Suprapubic skin (tissue), 4 donors: ENCODE data around the gene BBS10. TPM values are rescaled to one million over a fixed set of nuclear protein-coding genes. Genes with fewer than 3 reads are reported as not detected.

Experiments used
- DNase-seq, 2 donors: peaks; one replicate each; pipeline ENCODE4 v3.0.0-alpha.2; 2019; ENCODE audit warnings: low spot score in 2 of 2
- H3K27ac ChIP-seq: fragments of 200-600 bp; sonication (generic); one replicate; pipeline ENCODE4 v1.5.1; 2019
- H3K27me3 ChIP-seq: fragments of 200-600 bp; sonication (generic); one replicate; pipeline ENCODE4 v1.5.1; 2019
- H3K36me3 ChIP-seq: fragments of 200-600 bp; sonication (generic); one replicate; pipeline ENCODE4 v1.5.1; 2019
- H3K4me1 ChIP-seq: fragments of 200-600 bp; sonication (generic); one replicate; pipeline ENCODE4 v1.5.1; 2019
- H3K4me3 ChIP-seq: fragments of 200-600 bp; sonication (generic); one replicate; pipeline ENCODE4 v1.5.1; 2019; ENCODE audit warnings: mild to moderate bottlenecking
- H3K9me3 ChIP-seq: fragments of 200-600 bp; sonication (generic); one replicate; pipeline ENCODE4 v1.5.1; 2019
- EP300 ChIP-seq: sonication (generic); formaldehyde crosslinking; IDR thresholded peaks from one replicate; pipeline ENCODE4 v1.6.1; 2017; ENCODE audit warnings: antibody characterized with exemption
- POLR2A ChIP-seq, 2 donors: fragments of 450-650 bp; IDR thresholded peaks; one replicate each; pipeline ENCODE4 v1.6.1; 2017; ENCODE audit warnings: antibody characterized with exemption in 2 of 2, mild to moderate bottlenecking in 2 of 2, moderate library complexity in 2 of 2
- POLR2AphosphoS5 ChIP-seq, 3 donors: sonication (generic); formaldehyde crosslinking; IDR thresholded peaks; one replicate each; pipeline ENCODE4 v1.6.1; 2017; ENCODE audit warnings: antibody characterized with exemption in 3 of 3
- whole genome bisulfite sequencing: methylation state at CpG from one replicate; pipeline ENCODE4 v1.1.5; 2018; 5-methylcytosine and 5-hydroxymethylcytosine counted together
- total RNA-seq, 4 donors: library from RNA; depleted of rRNA; stranded (reverse); fragments of >200 nt; gene quantifications; one replicate each; pipeline ENCODE4 v1.1.0, GENCODE V29; 2016
- TF ChIP-seq, protein P1 (sequence below), 2 donors: fragments of 200-600 bp in 1 of 2; fragments of 450-650 bp in 1 of 2; sonication (generic) in 1 of 2; IDR thresholded peaks; one replicate each; pipeline ENCODE4 v1.5.1; 2016 to 2019; ENCODE audit warnings: antibody characterized with exemption in 2 of 2, mild to moderate bottlenecking in 1 of 2, moderate library complexity in 1 of 2

BBS10 gene
- total RNA-seq, 4 donors from 2014 or later, result 7.6 to 11.7 (median 9.6) TPM

DNA sequence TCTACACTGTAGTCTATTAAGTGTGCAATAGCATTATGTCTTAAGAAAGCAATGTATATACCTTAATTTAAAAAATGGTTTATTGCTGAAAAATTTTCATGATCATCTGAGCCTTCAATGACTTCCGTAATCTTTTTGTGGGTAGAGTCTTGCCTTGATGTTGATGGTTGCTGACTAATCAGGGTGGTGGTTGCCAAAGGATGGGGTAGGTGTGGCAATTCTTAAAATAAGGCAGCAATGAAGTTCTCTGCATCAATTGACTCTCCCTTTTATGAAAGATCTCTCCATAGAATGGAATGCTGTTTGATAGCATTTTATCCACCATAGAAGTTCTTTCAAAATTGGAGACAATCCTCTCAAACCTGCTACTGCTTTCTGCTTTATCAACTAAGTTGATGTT, 41.1 kb downstream of the BBS10 start:
- DNase-seq, result no peak
- Histone ChIP-seq H3K36me3 (no peaks in the 10 kb centered on the region), H3K4me3 (no peak overlapping the region), H3K4me1 (no peaks in the 10 kb centered on the region), H3K27ac (no peak overlapping the region), H3K27me3 (no peaks in the 10 kb centered on the region), H3K9me3 (no peaks in the 10 kb centered on the region)
- TF ChIP-seq EP300 (no peak), POLR2AphosphoS5 (IDR thresholded peaks at IDR 0.05) (no peak), POLR2A (IDR thresholded peaks at IDR 0.05) (no peak)
- TF ChIP-seq, protein P1, sequence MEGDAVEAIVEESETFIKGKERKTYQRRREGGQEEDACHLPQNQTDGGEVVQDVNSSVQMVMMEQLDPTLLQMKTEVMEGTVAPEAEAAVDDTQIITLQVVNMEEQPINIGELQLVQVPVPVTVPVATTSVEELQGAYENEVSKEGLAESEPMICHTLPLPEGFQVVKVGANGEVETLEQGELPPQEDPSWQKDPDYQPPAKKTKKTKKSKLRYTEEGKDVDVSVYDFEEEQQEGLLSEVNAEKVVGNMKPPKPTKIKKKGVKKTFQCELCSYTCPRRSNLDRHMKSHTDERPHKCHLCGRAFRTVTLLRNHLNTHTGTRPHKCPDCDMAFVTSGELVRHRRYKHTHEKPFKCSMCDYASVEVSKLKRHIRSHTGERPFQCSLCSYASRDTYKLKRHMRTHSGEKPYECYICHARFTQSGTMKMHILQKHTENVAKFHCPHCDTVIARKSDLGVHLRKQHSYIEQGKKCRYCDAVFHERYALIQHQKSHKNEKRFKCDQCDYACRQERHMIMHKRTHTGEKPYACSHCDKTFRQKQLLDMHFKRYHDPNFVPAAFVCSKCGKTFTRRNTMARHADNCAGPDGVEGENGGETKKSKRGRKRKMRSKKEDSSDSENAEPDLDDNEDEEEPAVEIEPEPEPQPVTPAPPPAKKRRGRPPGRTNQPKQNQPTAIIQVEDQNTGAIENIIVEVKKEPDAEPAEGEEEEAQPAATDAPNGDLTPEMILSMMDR (IDR thresholded peaks at IDR 0.05), result no peak
- WGBS, result 80% methylated on average over 1 of the region's 1 CpG

DNA sequence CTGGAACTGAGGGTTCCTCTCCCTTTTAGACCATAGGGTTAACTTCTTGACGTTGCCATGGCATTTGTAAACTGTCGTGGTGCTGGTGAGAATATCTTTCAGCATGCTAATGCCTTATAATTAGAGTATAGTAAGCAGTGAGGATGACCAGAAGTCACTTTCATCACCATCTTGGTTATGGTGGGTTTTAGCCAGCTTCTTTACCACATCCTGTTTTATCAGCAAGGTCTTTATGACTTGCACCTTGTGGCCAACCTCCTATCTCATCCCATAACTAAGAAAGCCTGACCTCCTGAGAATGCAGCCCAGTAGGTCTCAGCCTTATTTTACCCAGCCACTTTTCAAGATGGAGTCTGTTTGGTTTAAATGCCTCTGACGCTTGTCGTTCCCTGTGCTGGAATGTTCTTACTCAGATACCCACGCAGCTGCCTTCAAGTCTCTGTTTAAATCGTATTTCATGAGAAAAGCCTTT, 44.2 kb downstream of the BBS10 start:
- H3K27me3 ChIP-seq, result no peaks in the 10 kb centered on the region
- no peaks in the 10 kb centered on the region for H3K9me3 ChIP-seq
- H3K4me1 ChIP-seq, result no peaks in the 10 kb centered on the region
- TF ChIP-seq POLR2A (IDR thresholded peaks at IDR 0.05) (no peak), POLR2AphosphoS5 (IDR thresholded peaks at IDR 0.05) (no peak), EP300 (no peak)
- TF ChIP-seq, protein P1 (IDR thresholded peaks at IDR 0.05), result no peak
- H3K4me3 ChIP-seq, result no peak overlapping the region
- H3K36me3 ChIP-seq, result no peaks in the 10 kb centered on the region
- DNase-seq, result no peak
- WGBS, result 89% methylated on average over 6 of the region's 6 CpGs
- no peak overlapping the region for H3K27ac ChIP-seq

DNA sequence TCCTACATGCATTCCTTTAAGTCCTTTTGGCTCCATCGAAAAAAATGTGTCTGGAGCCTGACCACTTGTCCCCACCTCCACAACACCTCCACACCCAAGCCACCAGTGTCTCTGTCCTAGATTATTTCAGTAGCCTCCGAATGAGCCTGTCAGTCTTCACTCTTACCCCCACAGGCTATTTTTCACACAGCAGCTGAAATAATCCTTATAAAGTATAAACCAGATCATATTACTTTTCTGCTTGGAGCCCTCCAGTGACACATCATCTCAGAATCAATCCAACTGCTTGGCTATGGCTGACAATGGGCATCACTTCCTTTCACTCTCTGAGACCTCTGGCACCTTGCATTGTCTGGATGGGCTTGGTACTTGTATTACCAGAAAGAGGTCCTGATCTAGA, 44.9 kb downstream of the BBS10 start:
- TF ChIP-seq, protein P1 (IDR thresholded peaks at IDR 0.05), result no peak
- TF ChIP-seq EP300, result no peak
- no peak for TF ChIP-seq POLR2AphosphoS5 (IDR thresholded peaks at IDR 0.05)
- TF ChIP-seq POLR2A (IDR thresholded peaks at IDR 0.05), result no peak
- Histone ChIP-seq H3K4me1 (no peaks in the 10 kb centered on the region), H3K4me3 (no peak overlapping the region), H3K27me3 (no peaks in the 10 kb centered on the region), H3K36me3 (no peaks in the 10 kb centered on the region), H3K9me3 (no peaks in the 10 kb centered on the region), H3K27ac (no peak overlapping the region)
- WGBS, result 75% methylated on average over 2 of the region's 2 CpGs
- DNase-seq, result no peak

DNA sequence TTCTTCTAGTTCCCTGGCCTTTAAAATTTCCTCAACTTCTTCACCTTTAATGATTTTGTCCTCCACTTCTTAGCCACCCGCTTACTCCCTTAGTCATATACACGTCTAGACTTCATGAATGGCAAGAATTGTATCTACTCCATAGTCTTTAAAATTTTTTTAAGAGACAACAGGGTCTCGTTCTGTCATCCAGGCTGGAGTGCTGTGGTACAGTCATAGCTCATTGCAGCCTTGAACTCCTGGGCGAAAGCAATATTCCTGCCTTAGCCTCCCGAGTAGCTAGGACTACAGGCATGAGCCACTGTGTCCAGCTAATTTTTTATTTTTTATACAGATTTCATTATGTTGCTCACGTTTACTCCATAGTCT, 47.9 kb downstream of the BBS10 start:
- Histone ChIP-seq H3K9me3 (no peaks in the 10 kb centered on the region), H3K4me3 (no peak overlapping the region), H3K4me1 (no peaks in the 10 kb centered on the region), H3K36me3 (no peaks in the 10 kb centered on the region), H3K27ac (no peak overlapping the region), H3K27me3 (no peaks in the 10 kb centered on the region)
- TF ChIP-seq POLR2AphosphoS5 (IDR thresholded peaks at IDR 0.05) (no peak), POLR2A (IDR thresholded peaks at IDR 0.05) (no peak), EP300 (no peak)
- TF ChIP-seq, protein P1 (IDR thresholded peaks at IDR 0.05), result no peak
- DNase-seq, result no peak
- WGBS, result 83% methylated on average over 6 of the region's 6 CpGs

DNA sequence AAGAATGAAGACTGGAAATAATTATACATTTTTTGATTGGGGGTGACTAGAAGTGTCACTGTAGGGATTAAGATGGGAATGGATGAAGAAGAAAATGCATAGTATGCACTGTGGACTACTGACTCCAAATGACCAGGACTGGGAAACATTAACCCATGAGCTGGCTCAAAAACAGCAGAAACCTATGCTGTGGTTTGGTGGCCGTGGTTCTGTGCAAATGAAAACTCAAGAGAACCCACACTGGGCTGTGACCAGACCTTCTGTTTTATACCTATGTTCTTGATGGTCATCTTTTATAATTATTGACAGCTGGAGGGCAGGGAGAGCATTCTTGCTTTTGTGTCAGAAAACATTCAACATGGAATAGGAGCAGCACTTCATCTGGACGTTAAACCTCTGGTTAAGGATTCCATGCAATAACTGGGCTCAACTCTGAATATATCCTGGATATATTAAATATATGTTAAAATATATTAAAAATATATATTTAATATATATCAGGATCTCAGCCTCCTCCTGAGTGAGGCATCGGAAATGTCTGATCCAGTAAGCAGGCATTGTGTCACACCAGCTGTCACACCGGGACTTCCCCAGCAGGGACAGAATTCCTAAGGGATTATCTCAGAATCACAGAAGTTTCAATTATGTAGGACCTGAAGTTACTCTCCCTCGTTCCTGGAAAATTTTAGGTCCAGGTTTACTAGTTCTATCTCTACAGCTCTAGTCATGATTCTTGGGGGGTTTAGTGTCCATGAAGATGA, 48.5 kb downstream of the BBS10 start:
- H3K4me3 ChIP-seq, result no peak overlapping the region
- TF ChIP-seq EP300, result no peak
- TF ChIP-seq POLR2AphosphoS5 (IDR thresholded peaks at IDR 0.05), result no peak
- TF ChIP-seq POLR2A (IDR thresholded peaks at IDR 0.05), result no peak
- TF ChIP-seq, protein P1 (IDR thresholded peaks at IDR 0.05), result no peak
- 56% methylated on average over 5 of the region's 5 CpGs for WGBS
- no peaks in the 10 kb centered on the region for H3K27me3 ChIP-seq
- H3K36me3 ChIP-seq, result no peaks in the 10 kb centered on the region
- no peak overlapping the region for H3K27ac ChIP-seq
- H3K9me3 ChIP-seq, result no peaks in the 10 kb centered on the region
- DNase-seq, result no peak
- H3K4me1 ChIP-seq, result no peaks in the 10 kb centered on the region

Other genes starting within 250 kb of the BBS10 start
- 100 to 1,000 TPM in 1 of 4 donors, 10 to 100 TPM in 3; 73.1 to 116 (median 87.4) TPM for gene OSBPL8, start 211.4 kb upstream of the BBS10 start, total RNA-seq